Prostate gland (tissue), 2 donors: ENCODE measurements around the gene TRAPPC14.

Source experiments
- CTCF ChIP-seq, 4 experiments: fragments of 200-600 bp in 2 of 4; fragments of 450-650 bp in 2 of 4; sonication (generic) in 2 of 4; IDR thresholded peaks; 1 replicate in 3 of 4; 2 replicates in 1 of 4; pipeline ENCODE4 v1.5.1; 2016 to 2019; ENCODE audit warnings: antibody characterized with exemption in 4 of 4, mild to moderate bottlenecking in 2 of 4, moderate library complexity in 2 of 4
- POLR2AphosphoS5 ChIP-seq: sonication (generic); formaldehyde crosslinking; IDR thresholded peaks from one replicate; pipeline ENCODE4 v1.6.1; 2017; ENCODE audit warnings: antibody characterized with exemption

GRCh38 chr7:100142461-100142860, 16.1 kb downstream of the TRAPPC14 start:
- no peak for TF ChIP-seq CTCF (IDR thresholded peaks at IDR 0.05)
- TF ChIP-seq POLR2AphosphoS5: no peak
